HEK293 (cell line): ENCODE results near the gene GPR15.

Experiments used
- CTCF ChIA-PET: fragments of 350-600 bp; formaldehyde crosslinking; extraction: SDS; loops from one replicate; lab custom pipeline; 2021; ENCODE audit warnings: antibody characterized with exemption; lab: Yijun Ruan, JAX
- POLR2A ChIA-PET: fragments of 300-600 bp; formaldehyde crosslinking; extraction: SDS; loops from one replicate; lab custom pipeline; 2020; ENCODE audit warnings: antibody characterized with exemption, inconsistent platforms; lab: Yijun Ruan, JAX
- H3K27ac ChIP-seq: fragments of 200-500 bp; sonication (Bioruptor generic); 2 replicates; pipeline ENCODE4 v1.5.1; 2014; ENCODE audit warnings: low read depth, low read length, control low read depth, inconsistent platforms; ENCODE audit errors: extremely low read depth
- H3K36me3 ChIP-seq, 2 experiments: fragments of 200-500 bp in 1 of 2; sonication (Bioruptor generic) in 1 of 2; 1 replicate in 1 of 2; 2 replicates in 1 of 2; pipeline ENCODE4 v1.5.1; 2014 to 2017; ENCODE audit warnings: inconsistent platforms in 2 of 2, low read length in 2 of 2; ENCODE audit not compliant: control insufficient read depth in 2 of 2, insufficient read depth in 1 of 2
- H3K4me1 ChIP-seq: fragments of 200-500 bp; sonication (Bioruptor generic); 2 replicates; pipeline ENCODE4 v1.5.1; 2014; ENCODE audit warnings: mild to moderate bottlenecking, low read length, inconsistent platforms; ENCODE audit not compliant: control insufficient read depth, insufficient read depth
- H3K4me3 ChIP-seq: 2 replicates; pipeline ENCODE4 v1.5.1; 2011; ENCODE audit warnings: low read depth, mild to moderate bottlenecking, control low read depth, low read length, moderate library complexity
- H3K9me3 ChIP-seq: fragments of 200-500 bp; sonication (Bioruptor generic); 2 replicates; pipeline ENCODE4 v1.5.1; 2014; ENCODE audit warnings: low read depth, low read length, inconsistent platforms; ENCODE audit not compliant: control insufficient read depth, insufficient read depth
- BCL11A ChIP-seq: fragments of 450-650 bp; formaldehyde crosslinking; IDR thresholded peaks from 2 replicates; pipeline ENCODE4 v1.5.1; 2016; ENCODE audit warnings: low read depth, missing biosample characterization, missing genetic modification characterization
- EGR2 ChIP-seq: fragments of 450-650 bp; formaldehyde crosslinking; IDR thresholded peaks from 2 replicates; pipeline ENCODE4 v1.5.1; 2016; ENCODE audit warnings: low read depth, missing biosample characterization, missing genetic modification characterization
- ELK4 ChIP-seq: IDR thresholded peaks from 2 replicates; pipeline ENCODE4 v1.6.1; 2011; ENCODE audit warnings: mild to moderate bottlenecking, low read depth, low read length, borderline replicate concordance
- HOXA7 ChIP-seq: sonication (generic); formaldehyde crosslinking; IDR thresholded peaks from 2 replicates; pipeline ENCODE4 v1.8.1; 2022; ENCODE audit warnings: missing genetic modification reagents, borderline replicate concordance
- PRDM2 ChIP-seq: fragments of 450-650 bp; formaldehyde crosslinking; IDR thresholded peaks from 2 replicates; pipeline ENCODE4 v1.5.1; 2016; ENCODE audit warnings: missing biosample characterization, missing genetic modification characterization, borderline replicate concordance
- TRIM28 ChIP-seq: IDR thresholded peaks from 2 replicates; pipeline ENCODE4 v1.6.1; 2011; ENCODE audit warnings: low read length, control low read depth, borderline replicate concordance
- TSHZ1 ChIP-seq: fragments of 450-650 bp; formaldehyde crosslinking; IDR thresholded peaks from 2 replicates; pipeline ENCODE4 v1.5.1; 2016; ENCODE audit warnings: missing biosample characterization, missing genetic modification characterization, borderline replicate concordance
- ZBTB8A ChIP-seq: fragments of 450-650 bp; formaldehyde crosslinking; IDR thresholded peaks from 2 replicates; pipeline ENCODE4 v1.5.1; 2016; ENCODE audit warnings: missing biosample characterization, missing genetic modification characterization
- ZNF112 ChIP-seq: fragments of 450-650 bp; formaldehyde crosslinking; IDR thresholded peaks from 2 replicates; pipeline ENCODE4 v1.5.0; 2017; ENCODE audit warnings: missing biosample characterization, missing genetic modification characterization
- ZNF266 ChIP-seq: fragments of 450-650 bp; formaldehyde crosslinking; IDR thresholded peaks from 2 replicates; pipeline ENCODE4 v1.5.1; 2016; ENCODE audit warnings: missing biosample characterization, missing genetic modification characterization, low read depth
- ZNF274 ChIP-seq, 2 experiments: fragments of 200-500 bp in 1 of 2; fragments of 450-650 bp in 1 of 2; sonication (Bioruptor generic) in 1 of 2; formaldehyde crosslinking in 1 of 2; IDR thresholded peaks; 2 replicates each; pipeline versions ENCODE4 v1.5.1 to v1.6.1; 2014 to 2016; ENCODE audit warnings: borderline replicate concordance in 1 of 2, inconsistent platforms in 1 of 2, low read length in 1 of 2, missing biosample characterization in 1 of 2, missing genetic modification characterization in 1 of 2
- ZNF404 ChIP-seq: fragments of 450-650 bp; formaldehyde crosslinking; IDR thresholded peaks from 2 replicates; pipeline ENCODE4 v1.5.1; 2017; ENCODE audit warnings: missing biosample characterization, missing genetic modification characterization
- ZNF473 ChIP-seq: fragments of 450-650 bp; formaldehyde crosslinking; IDR thresholded peaks from 2 replicates; pipeline ENCODE4 v1.5.1; 2017; ENCODE audit warnings: missing biosample characterization, missing genetic modification characterization
- ZNF521 ChIP-seq: fragments of 450-650 bp; formaldehyde crosslinking; IDR thresholded peaks from 2 replicates; pipeline ENCODE4 v1.5.1; 2017; ENCODE audit warnings: missing biosample characterization, mild to moderate bottlenecking, missing genetic modification characterization
- ZNF544 ChIP-seq: fragments of 450-650 bp; formaldehyde crosslinking; IDR thresholded peaks from 2 replicates; pipeline ENCODE4 v1.5.0; 2017; ENCODE audit warnings: missing biosample characterization, missing genetic modification characterization
- ZNF560 ChIP-seq: fragments of 450-650 bp; formaldehyde crosslinking; IDR thresholded peaks from 2 replicates; pipeline ENCODE4 v1.5.1; 2017; ENCODE audit warnings: missing biosample characterization, missing genetic modification characterization, borderline replicate concordance
- ZNF670 ChIP-seq: fragments of 450-650 bp; formaldehyde crosslinking; IDR thresholded peaks from 2 replicates; pipeline ENCODE4 v1.5.1; 2016; ENCODE audit warnings: missing biosample characterization, missing genetic modification characterization, low read depth
- ZNF830 ChIP-seq: fragments of 450-650 bp; IDR thresholded peaks from 2 replicates; pipeline ENCODE4 v1.5.0; 2018; ENCODE audit warnings: missing biosample characterization, missing genetic modification characterization, low read depth, mild to moderate bottlenecking, moderate library complexity
- ZSCAN16 ChIP-seq: fragments of 450-650 bp; formaldehyde crosslinking; IDR thresholded peaks from 2 replicates; pipeline ENCODE4 v1.5.1; 2016; ENCODE audit warnings: missing biosample characterization, missing genetic modification characterization
- ZSCAN23 ChIP-seq: fragments of 450-650 bp; formaldehyde crosslinking; IDR thresholded peaks from 2 replicates; pipeline ENCODE4 v1.5.1; 2016; ENCODE audit warnings: missing biosample characterization, missing genetic modification characterization
- ZSCAN4 ChIP-seq: fragments of 450-650 bp; formaldehyde crosslinking; IDR thresholded peaks from 2 replicates; pipeline ENCODE4 v1.5.1; 2017; ENCODE audit warnings: missing biosample characterization, missing genetic modification characterization
- ZSCAN5A ChIP-seq: fragments of 450-650 bp; formaldehyde crosslinking; IDR thresholded peaks from 2 replicates; pipeline ENCODE4 v1.5.1; 2016; ENCODE audit warnings: missing biosample characterization, missing genetic modification characterization

Gene GPR15

GRCh38 chr3:98553753-98554152 lies 22.0 kb downstream of the GPR15 start:
- ChIA-PET CTCF (no interaction called here), POLR2A (no interaction called here)
- Histone ChIP-seq H3K4me3 (no peak overlapping the region), H3K36me3 (no peaks in the 10 kb centered on the region), H3K9me3 (no peaks in the 10 kb centered on the region), H3K27ac (no peak overlapping the region), H3K4me1 (no peaks in the 10 kb centered on the region; the same call in 1 of the 2 replicates)
- TF ChIP-seq ZSCAN23 (tag by site-specific recombination) (no peak), ZSCAN4 (no peak), TSHZ1 (tag by site-specific recombination) (no peak), ZSCAN5A (tag by site-specific recombination) (no peak), ZNF112 (no peak), ZNF266 (tag by site-specific recombination) (no peak), ZNF521 (tag by site-specific recombination) (no peak), ZNF670 (tag by site-specific recombination) (no peak), ELK4 (no peak), TRIM28 (no peak), ZNF560 (tag by site-specific recombination) (no peak), ZNF830 (no peak), ZNF404 (tag by site-specific recombination) (no peak), EGR2 (tag by site-specific recombination) (no peak), ZBTB8A (tag by site-specific recombination) (no peak)

GRCh38 chr3:98554580-98554979 lies 22.8 kb downstream of the GPR15 start:
- no peaks in the 10 kb centered on the region; the same call in 1 of the 2 replicates for H3K4me1 ChIP-seq
- H3K36me3 ChIP-seq: no peaks in the 10 kb centered on the region
- CTCF ChIA-PET: no interaction called here
- no peak overlapping the region for H3K4me3 ChIP-seq
- POLR2A ChIA-PET: no interaction called here
- H3K27ac ChIP-seq: no peak overlapping the region
- TF ChIP-seq ZNF473 (no peak), HOXA7 (no peak), ZNF830 (no peak), ZSCAN16 (tag by site-specific recombination) (no peak), PRDM2 (tag by site-specific recombination) (no peak), ZNF274 (IDR thresholded peaks at IDR 0.05; ENCODE audit: low read length) (no peak), ZNF274 (tag by site-specific recombination; IDR thresholded peaks at IDR 0.05; ENCODE audit: borderline replicate concordance) (no peak), BCL11A (tag by site-specific recombination) (no peak), ZNF544 (tag by site-specific recombination) (no peak)
- H3K9me3 ChIP-seq: no peaks in the 10 kb centered on the region
